IMR-90 (cell line): ENCODE results near the gene PFDN6. TPM values are rescaled to one million over a fixed set of nuclear protein-coding genes. Genes with fewer than 3 reads are reported as not detected.

Experiments used
- ATAC-seq: fragments of 200-7000 bp; cut with Tn5 transposase; 2 replicates; pipeline ENCODE4 v1.9.1; 2020; ENCODE audit warnings: low read depth, mild to moderate bottlenecking, moderate library complexity
- BruUV-seq: library from RNA; stranded (reverse); fragments of 400-500 nt; replicated peaks from 2 replicates; lab custom pipeline; 2021; lab: Mats Ljungman, UMichigan
- CTCF ChIA-PET: fragments of 300-600 bp; formaldehyde crosslinking; extraction: SDS; loops from one replicate; lab custom pipeline; 2021; ENCODE audit warnings: antibody characterized with exemption; lab: Yijun Ruan, JAX
- POLR2A ChIA-PET: fragments of 300-600 bp; sonication (Branson Sonifier 250); formaldehyde crosslinking; loops from one replicate; lab custom pipeline; 2022; ENCODE audit warnings: antibody characterized with exemption; ENCODE audit not compliant: unreplicated experiment; lab: Charles Lee
- DNase-seq: peaks from one replicate; pipeline ENCODE4 v3.0.0; 2013
- H2AFZ ChIP-seq: replicated peaks from 2 replicates; pipeline ENCODE3; 2013; ENCODE audit warnings: low read length, mild to moderate bottlenecking; ENCODE audit not compliant: poor library complexity
- H2AK5ac ChIP-seq: 2 replicates; pipeline ENCODE4 v1.6.1; 2013; ENCODE audit warnings: low read depth, low read length, inconsistent platforms
- H2AK9ac ChIP-seq: replicated peaks from 2 replicates; pipeline ENCODE3; 2013; ENCODE audit warnings: mild to moderate bottlenecking, low read depth, low read length, moderate library complexity; ENCODE audit not compliant: poor library complexity
- H2BK120ac ChIP-seq: 2 replicates; pipeline ENCODE4 v1.6.1; 2013; ENCODE audit warnings: low read depth, low read length, inconsistent platforms
- H2BK15ac ChIP-seq: 3 replicates; pipeline ENCODE4 v1.6.1; 2013; ENCODE audit warnings: low read depth, low read length, inconsistent platforms
- H2BK20ac ChIP-seq: 2 replicates; pipeline ENCODE4 v1.6.1; 2013; ENCODE audit warnings: low read depth, mild to moderate bottlenecking, inconsistent platforms, low read length, moderate library complexity
- H2BK5ac ChIP-seq: 2 replicates; pipeline ENCODE4 v1.6.1; 2013; ENCODE audit warnings: mild to moderate bottlenecking, low read depth, low read length, inconsistent platforms; ENCODE audit not compliant: poor library complexity, severe bottlenecking
- H3K14ac ChIP-seq: replicated peaks from 2 replicates; pipeline ENCODE4 v1.6.1; 2013; ENCODE audit warnings: low read depth, low read length, inconsistent platforms
- H3K18ac ChIP-seq: 2 replicates; pipeline ENCODE4 v1.6.1; 2013; ENCODE audit warnings: low read depth, low read length, control low read depth
- H3K23ac ChIP-seq: 2 replicates; pipeline ENCODE4 v1.6.1; 2013; ENCODE audit warnings: low read depth, low read length, inconsistent platforms
- H3K27ac ChIP-seq: 2 replicates; pipeline ENCODE4 v1.5.1; 2013; ENCODE audit warnings: mild to moderate bottlenecking, control low read depth, low read length; ENCODE audit not compliant: insufficient read depth
- H3K27me3 ChIP-seq: 2 replicates; pipeline ENCODE4 v1.6.1; 2013; ENCODE audit warnings: low read length; ENCODE audit not compliant: control insufficient read depth, insufficient read depth
- H3K36me3 ChIP-seq: 2 replicates; pipeline ENCODE4 v1.6.1; 2013; ENCODE audit warnings: low read length, mixed read lengths; ENCODE audit not compliant: control insufficient read depth, insufficient read depth
- H3K4ac ChIP-seq: 2 replicates; pipeline ENCODE4 v1.6.1; 2013; ENCODE audit warnings: low read depth, low read length, inconsistent platforms
- H3K4me1 ChIP-seq: 2 replicates; pipeline ENCODE4 v1.6.1; 2013; ENCODE audit warnings: low read length, mixed read lengths; ENCODE audit not compliant: control insufficient read depth, insufficient read depth
- H3K4me2 ChIP-seq: 2 replicates; pipeline ENCODE4 v1.6.1; 2013; ENCODE audit warnings: low read depth, mild to moderate bottlenecking, control low read depth, low read length, moderate library complexity
- H3K4me3 ChIP-seq: 2 replicates; pipeline ENCODE4 v1.5.1; 2013; ENCODE audit warnings: low read depth, mild to moderate bottlenecking, control low read depth, low read length, moderate library complexity; ENCODE audit not compliant: insufficient read depth
- H3K56ac ChIP-seq: 2 replicates; pipeline ENCODE4 v1.6.1; 2013; ENCODE audit warnings: low read length, inconsistent platforms; ENCODE audit not compliant: insufficient read depth; ENCODE audit errors: extremely low read depth
- H3K79me1 ChIP-seq, 2 experiments: 2 replicates each; pipeline ENCODE4 v1.6.1; 2013; ENCODE audit warnings: low read length in 2 of 2, inconsistent platforms in 1 of 2, low read depth in 1 of 2
- H3K9ac ChIP-seq: 2 replicates; pipeline ENCODE4 v1.6.1; 2013; ENCODE audit warnings: low read depth, low read length, control low read depth
- H3K9me1 ChIP-seq: 2 replicates; pipeline ENCODE4 v1.6.1; 2013; ENCODE audit warnings: low read length, inconsistent platforms; ENCODE audit not compliant: insufficient read depth
- H3K9me3 ChIP-seq: 2 replicates; pipeline ENCODE4 v1.6.1; 2013; ENCODE audit warnings: low read length; ENCODE audit not compliant: control insufficient read depth, insufficient read depth
- H4K20me1 ChIP-seq: 2 replicates; pipeline ENCODE4 v1.6.1; 2013; ENCODE audit warnings: low read length, inconsistent platforms; ENCODE audit not compliant: insufficient read depth
- H4K5ac ChIP-seq: 2 replicates; pipeline ENCODE4 v1.6.1; 2013; ENCODE audit warnings: mild to moderate bottlenecking, low read depth, low read length, control low read depth
- H4K8ac ChIP-seq, 2 experiments: 2 replicates each; pipeline ENCODE4 v1.6.1; 2013; ENCODE audit warnings: low read depth in 2 of 2, low read length in 2 of 2, control low read depth in 1 of 2, inconsistent platforms in 1 of 2
- H4K91ac ChIP-seq: 2 replicates; pipeline ENCODE4 v1.6.1; 2013; ENCODE audit warnings: low read depth, low read length, inconsistent platforms; ENCODE audit not compliant: insufficient read depth
- MXI1 ChIP-seq: IDR thresholded peaks from 2 replicates; pipeline ENCODE4 v1.6.1; 2012; ENCODE audit warnings: low read depth, mild to moderate bottlenecking, low read length, moderate library complexity, borderline replicate concordance
- WGBS, 2 experiments: methylation state at CpG; one replicate each; pipeline versions ENCODE4 v1.1.5 to v1.1.7; 2013; ENCODE audit warnings: missing lambda C conversion rate in 2 of 2; ENCODE audit not compliant: insufficient read length in 1 of 2; ENCODE audit errors: extremely low coverage in 2 of 2; 5-methylcytosine and 5-hydroxymethylcytosine counted together
- dilution Hi-C: fragments of 300-500 bp; cut with HindIII; formaldehyde crosslinking; loops from one replicate; pipeline ENCODE4 v1.14.3; 2018; ENCODE audit warnings: low sequenced_read_pairs; ENCODE audit not compliant: unreplicated experiment
- in situ Hi-C: fragments of 300-500 bp; cut with MboI; formaldehyde crosslinking; loops from 3 replicates; pipeline ENCODE4 v1.14.3; 2019; ENCODE audit warnings: low sequenced_read_pairs, inconsistent platforms, mixed read lengths
- intact Hi-C: fragments of 100-400 bp; cut with micrococcal nuclease; formaldehyde crosslinking; loops from 2 replicates; pipeline ENCODE4 v1.10.0; 2022
- polyA plus RNA-seq, 3 experiments: library from polyadenylated mRNA; depleted of rRNA; stranded (reverse); fragments of >200 nt; gene quantifications; 2 replicates each; pipeline ENCODE4 v1.2.3, GENCODE V29; 2012; ENCODE audit warnings: low replicate concordance in 1 of 3
- total RNA-seq: library from RNA; depleted of rRNA; stranded (reverse); fragments of >200 nt; gene quantifications from 2 replicates; pipeline ENCODE4 v1.2.3, GENCODE V29; 2012

Gene PFDN6
- total and polyA plus RNA-seq, 2 of the 4 experiments (the other 2 are of a cell fraction): 24.4 to 92.1 TPM

GRCh38 chr6:33243476-33243875 lies 45.9 kb upstream of the PFDN6 start:
- Histone ChIP-seq H3K27ac (no peak overlapping the region), H2AFZ (no peak overlapping the region), H3K4me2 (no peak overlapping the region), H3K36me3 (no peaks in the 10 kb centered on the region), H4K91ac (no peak overlapping the region), H3K9me1 (no peaks in the 10 kb centered on the region), H3K56ac (no peak overlapping the region), H4K5ac (no peak overlapping the region), H3K9ac (no peak overlapping the region), H3K4me3 (no peak overlapping the region), H3K79me1 (peaks cover 0 to 2% of the 10 kb centered on the region in 2 experiments; a peak in 1 of 4 replicates), H3K18ac (no peak overlapping the region), H3K27me3 (peaks cover 22% of the 10 kb centered on the region), H4K8ac (no peak overlapping the region), H2BK120ac (no peak overlapping the region), H3K14ac (no peak overlapping the region), H3K23ac (no peak overlapping the region), H3K9me3 (no peaks in the 10 kb centered on the region), H4K20me1 (no peaks in the 10 kb centered on the region), H2BK15ac (no peak overlapping the region), H3K4me1 (peaks cover under 1% of the 10 kb centered on the region; the same call in 1 of the 2 replicates), H2AK5ac (no peak overlapping the region), H2AK9ac (no peak overlapping the region), H3K4ac (no peak overlapping the region), H2BK5ac (no peak overlapping the region), H2BK20ac (no peak overlapping the region)
- TF ChIP-seq MXI1: no peak
- BruUV-seq: no TSS peak
- intact Hi-C loops (no loop called here), dilution Hi-C loops (no loop called here), in situ Hi-C loops (loop anchor here (10.0 kb wide), 1 partner anchor 119 kb away; no protein-coding TSS in a partner anchor)
- WGBS, 2 experiments: no CpG with 5 or more reads among the region's 1 CpG
- DNase-seq (no peak), ATAC-seq (no peak)
- ChIA-PET CTCF (interaction anchor here (0.6 kb wide), 1 partner anchor 86 kb away, joined by 3 read pairs; no protein-coding TSS in a partner anchor), POLR2A (interaction anchor here (0.6 kb wide), 1 partner anchor 230 kb away, joined by 3 read pairs; no protein-coding TSS in a partner anchor)
